H1 (cell line): ENCODE measurements around the gene TMTC2. TPM values are rescaled to one million over a fixed set of nuclear protein-coding genes. Genes with fewer than 3 reads are reported as not detected.

Experiments used
- CHD7 ChIP-seq: fragments of 300-600 bp; sonication (generic); IDR thresholded peaks from 2 replicates; pipeline ENCODE4 v1.7.1; 2012; ENCODE audit warnings: low read length, moderate library complexity, mild to moderate bottlenecking, inconsistent platforms; ENCODE audit not compliant: insufficient replicate concordance
- SRF ChIP-seq: IDR thresholded peaks from 2 replicates; pipeline ENCODE4 v1.6.1; 2011; ENCODE audit warnings: mild to moderate bottlenecking, low read depth, low read length, moderate library complexity
- TAF1 ChIP-seq: IDR thresholded peaks from 2 replicates; pipeline ENCODE4 v1.6.1; 2011; ENCODE audit warnings: mild to moderate bottlenecking, low read depth, low read length
- TCF12 ChIP-seq: IDR thresholded peaks from 2 replicates; pipeline ENCODE4 v1.6.1; 2011; ENCODE audit warnings: low read depth, mild to moderate bottlenecking, low read length
- ZNF274 ChIP-seq: IDR thresholded peaks from 2 replicates; pipeline ENCODE4 v1.7.0; 2012; ENCODE audit warnings: low read length, borderline replicate concordance; ENCODE audit errors: extremely low read depth
- polyA plus RNA-seq, 7 experiments: library from polyadenylated mRNA; depleted of rRNA in 3 of 7; stranded (reverse) in 5 of 7; unstranded in 2 of 7; fragments of >200 nt in 5 of 7; fragments of 200-250 nt in 2 of 7; gene quantifications; 1 replicate in 5 of 7; 2 replicates in 1 of 7; 4 replicates in 1 of 7; pipeline versions ENCODE4 v1.2.1 to v1.2.3, GENCODE V29; 2011 to 2013; ENCODE audit warnings: missing spikeins in 2 of 7, mixed read lengths in 2 of 7
- total RNA-seq: library from RNA; stranded (reverse); fragmentation: NEBNext Ultra II Directional; extraction: Animal tissue kit (Norgen Biotek cat#: 25700); gene quantifications from 2 replicates; pipeline ENCODE4 v1.2.1, GENCODE V29; 2021

The TMTC2 gene
- total and polyA plus RNA-seq, 2 of the 8 experiments (the other 6 are each of a cell fraction or from before 2014, with no cell fraction given) = 2.3 to 3.9 TPM

- no peak for TF ChIP-seq CHD7
- no peak for TF ChIP-seq TAF1
- no peak for TF ChIP-seq ZNF274
- TF ChIP-seq SRF = no peak
- TF ChIP-seq TCF12 = no peak
Observed at GRCh38 chr12:82926630-82927029, 239.9 kb downstream of the TMTC2 start (continued).
